DMS 273 (cell line): ENCODE measurements around the gene ALPP.
"Not testable (repeated sequence)": the region's sequence is repeated elsewhere in the genome, so short reads cannot be mapped to it uniquely, and the experiment has no call there.

Experiments used
- DNase-seq: peaks from one replicate; lab custom pipeline; 2025; ENCODE audit not compliant: unreplicated experiment; lab: John Stamatoyannopoulos, UW

The ALPP gene

DNA sequence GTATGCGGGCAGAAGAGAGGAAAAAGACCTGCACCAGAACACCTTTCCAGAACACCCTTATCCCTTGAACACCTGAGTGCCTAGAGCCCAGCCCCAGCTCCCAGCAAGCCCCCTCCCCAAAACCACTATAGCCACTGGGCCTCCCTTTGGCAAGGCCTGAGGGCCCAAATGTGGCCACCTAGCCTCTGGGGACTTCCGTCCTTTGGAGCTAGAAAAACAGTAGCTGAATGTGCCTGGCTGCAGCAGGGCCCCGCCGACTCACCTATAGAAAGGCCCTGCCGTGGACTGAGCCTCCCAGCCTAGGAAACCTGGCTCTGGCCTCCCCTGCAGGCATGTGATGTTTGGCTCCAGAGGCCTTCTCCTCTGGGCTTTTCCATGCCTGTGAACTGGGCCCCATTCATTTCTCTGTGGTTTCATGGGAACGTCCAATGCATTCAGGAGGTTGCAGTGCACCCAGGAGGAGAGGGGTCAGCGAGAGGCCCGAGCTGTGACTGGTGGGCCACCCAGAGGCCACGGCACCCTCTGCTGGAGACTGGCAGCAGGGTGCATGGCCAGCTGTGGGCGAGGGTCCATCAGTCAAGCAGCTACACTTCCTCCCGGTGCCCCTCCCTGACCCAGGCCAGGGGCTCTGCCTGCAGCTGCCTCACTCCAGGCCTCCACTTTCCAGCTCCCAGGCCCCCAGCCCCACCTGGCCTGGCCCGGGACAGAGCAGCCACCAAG lies 15.3 kb upstream of the ALPP start:
- not testable (repeated sequence) for DNase-seq

DNA sequence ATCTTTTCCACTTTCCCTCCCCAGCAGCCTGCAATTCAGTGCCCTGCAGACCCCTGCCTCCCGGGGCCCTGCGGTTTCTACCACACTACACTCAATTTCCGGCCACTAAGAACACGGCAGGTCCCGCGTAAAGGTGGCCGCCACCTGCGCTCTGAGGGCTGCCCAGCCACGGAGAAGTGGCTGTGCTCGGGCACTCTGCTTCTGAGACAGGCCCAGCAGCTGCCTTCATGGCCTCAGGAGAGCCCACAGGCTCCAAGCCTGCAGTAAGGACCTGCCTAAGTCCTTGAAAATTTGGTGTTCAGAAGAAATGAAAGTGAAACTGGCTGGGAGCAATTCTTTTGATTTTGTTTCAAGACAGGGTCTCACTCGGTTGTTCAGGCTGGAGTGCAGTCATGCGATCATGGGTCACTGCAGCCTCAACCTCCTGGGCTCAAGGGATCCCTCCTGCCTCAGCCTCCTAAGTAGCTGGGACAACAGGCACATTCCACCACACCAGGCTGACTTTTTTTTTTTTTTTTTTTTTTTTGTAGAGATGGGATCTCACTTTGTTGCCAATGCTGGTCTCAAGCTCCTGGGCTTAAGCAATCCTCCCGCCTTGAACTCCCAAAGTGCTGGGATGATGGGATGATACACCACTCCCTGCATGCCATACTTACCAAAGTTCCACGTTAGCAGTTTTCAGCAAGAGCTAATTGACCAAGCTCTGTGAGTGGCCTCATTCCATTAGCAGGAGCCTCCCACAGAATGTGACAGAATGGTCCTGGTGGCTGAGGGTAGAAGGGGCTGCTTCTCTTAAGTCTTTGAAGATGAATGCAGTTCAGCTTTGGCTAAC lies 14.6 kb upstream of the ALPP start:
- no peak for DNase-seq

DNA sequence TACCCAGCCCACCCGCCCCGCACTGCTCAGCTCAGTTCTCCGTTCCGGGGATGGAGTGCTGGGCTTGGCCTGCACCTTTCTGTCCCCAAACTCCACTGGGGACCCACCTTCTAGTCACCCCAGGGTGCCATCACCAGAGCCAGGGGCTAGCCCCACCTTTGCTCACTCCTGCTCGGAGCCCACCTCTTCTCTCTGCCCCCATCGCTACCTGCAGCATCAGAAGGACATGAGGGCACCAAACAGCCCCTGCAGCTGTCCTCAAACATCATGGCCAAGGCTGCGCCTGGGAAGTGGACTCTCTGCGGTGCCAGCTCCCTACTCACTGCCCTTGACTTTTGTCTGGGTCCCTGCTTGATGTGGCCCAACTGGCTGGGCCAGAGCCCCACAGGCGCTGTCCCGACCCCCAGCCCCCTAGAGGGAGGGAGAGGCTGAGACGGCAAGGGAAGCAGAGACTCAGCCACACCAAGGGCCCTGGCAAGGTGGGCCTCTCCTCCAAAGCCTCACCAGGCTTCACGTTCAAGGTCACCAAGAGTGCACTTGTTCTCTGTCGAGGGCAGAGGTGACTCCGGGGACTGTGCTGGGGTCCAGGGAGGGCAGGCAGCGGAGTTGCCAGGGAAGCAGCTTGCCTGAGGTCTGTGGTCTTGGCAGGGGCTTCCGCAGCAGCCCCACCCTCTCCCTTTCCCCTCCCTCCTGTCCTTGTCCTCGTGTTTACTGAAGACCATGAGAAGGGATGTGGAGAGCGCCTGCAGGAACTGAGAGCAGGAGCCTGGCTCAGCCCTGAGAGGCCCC lies 13.6 kb upstream of the ALPP start:
- not testable (repeated sequence) for DNase-seq

- peak; percentile 57 for DNase-seq
Measured at GRCh38 chr2:232365621-232366321, 12.8 kb upstream of the ALPP start.

DNA sequence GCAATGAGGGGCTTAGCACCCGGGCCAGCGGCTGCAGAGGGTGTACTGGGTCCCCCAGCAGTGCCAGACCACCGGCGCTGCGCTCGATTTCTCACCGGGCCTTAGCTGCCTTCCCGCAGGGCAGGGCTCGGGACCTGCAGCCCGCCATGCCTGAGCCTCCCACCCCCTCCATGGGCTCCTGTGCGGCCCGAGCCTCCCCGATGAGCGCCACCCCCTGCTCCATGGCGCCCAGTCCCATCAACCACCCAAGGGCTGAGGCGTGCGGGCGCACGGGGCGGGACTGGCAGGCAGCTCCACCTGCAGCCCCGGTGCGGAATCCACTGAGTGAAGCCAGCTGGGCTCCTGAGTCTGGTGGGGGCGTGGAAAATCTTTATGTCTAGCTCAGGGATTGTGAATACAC lies 12.1 kb upstream of the ALPP start:
- not testable (repeated sequence) for DNase-seq

- DNase-seq, result no peak
Measured at GRCh38 chr2:232367016-232367415, 11.5 kb upstream of the ALPP start.

DNA sequence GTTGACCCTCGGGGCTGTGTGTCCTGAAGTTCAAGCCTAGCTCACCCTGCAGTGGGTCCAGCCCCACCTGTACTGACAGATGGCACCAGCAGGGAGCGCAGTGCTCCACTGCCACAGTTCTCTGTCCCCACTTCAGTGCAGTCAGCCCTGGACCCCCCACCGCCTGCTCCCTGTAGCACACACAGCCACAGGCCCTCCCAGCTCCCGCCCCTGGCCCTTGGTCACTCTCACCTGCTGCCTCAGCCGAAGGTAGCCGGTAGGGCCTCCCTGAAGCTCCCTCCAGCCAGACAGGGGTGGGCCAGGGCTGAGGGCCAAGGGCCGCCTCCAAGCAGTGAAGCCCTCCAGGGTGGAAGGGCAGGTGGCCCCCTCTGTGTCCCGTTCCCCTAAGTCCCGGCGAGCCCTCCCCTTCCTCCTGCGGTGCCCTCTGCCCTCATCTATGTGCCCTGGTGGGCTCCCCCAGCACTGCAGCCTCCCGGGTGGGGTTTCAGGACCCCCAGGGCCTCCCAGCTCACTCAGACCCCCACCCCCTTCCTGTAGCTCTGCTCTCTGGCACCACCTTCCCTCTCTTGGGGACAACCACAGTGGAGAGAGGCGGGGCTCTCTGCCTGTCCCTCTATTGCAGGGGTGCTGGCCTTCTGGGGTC lies 10.8 kb upstream of the ALPP start:
- DNase-seq, result peak; percentile 39

- DNase-seq, result no peak
Measured at GRCh38 chr2:232368311-232368731, 10.2 kb upstream of the ALPP start.

DNA sequence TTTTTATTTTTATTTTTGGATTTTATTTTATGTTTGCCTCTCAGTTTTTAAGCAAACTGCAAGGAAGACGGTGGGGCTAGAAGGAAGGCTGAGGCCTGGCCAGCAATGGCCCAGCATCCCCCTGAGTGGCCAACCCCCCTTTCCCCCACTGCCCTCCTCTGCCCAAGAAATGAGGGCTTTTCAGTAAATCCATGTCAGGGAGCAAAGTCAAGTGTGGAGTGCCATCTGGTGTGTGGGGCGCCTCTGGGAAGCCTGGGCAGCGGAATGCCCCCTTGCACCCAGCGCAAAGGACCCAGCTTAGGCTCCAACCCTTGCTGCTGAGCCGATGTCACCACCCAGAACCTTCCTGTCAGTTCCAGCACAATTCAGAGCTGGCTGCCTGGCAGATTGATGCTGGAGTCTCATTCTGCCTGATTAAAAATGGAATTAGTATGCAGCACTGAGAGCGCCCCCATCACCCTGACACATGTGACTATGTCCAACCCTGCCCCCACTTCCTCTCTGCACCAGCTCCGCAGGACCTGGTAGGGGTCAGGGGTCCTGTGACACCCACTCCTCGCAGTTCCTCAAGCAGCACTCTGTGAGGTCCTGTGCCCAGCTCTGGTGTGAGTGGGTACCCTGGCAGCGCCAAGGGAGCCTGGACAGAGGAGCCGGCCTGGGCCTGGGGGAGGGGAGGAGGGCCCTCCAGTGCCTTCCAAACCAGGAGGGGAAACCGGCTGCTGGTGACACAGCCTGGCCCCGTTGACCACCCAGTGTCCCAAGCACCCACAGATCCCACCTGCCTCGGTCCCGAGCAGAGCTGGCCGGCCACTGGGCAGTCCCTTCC lies 9.2 kb upstream of the ALPP start:
- DNase-seq, result no peak

- DNase-seq, result not testable (repeated sequence)
Measured at GRCh38 chr2:232370007-232370406, 8.5 kb upstream of the ALPP start.

DNA sequence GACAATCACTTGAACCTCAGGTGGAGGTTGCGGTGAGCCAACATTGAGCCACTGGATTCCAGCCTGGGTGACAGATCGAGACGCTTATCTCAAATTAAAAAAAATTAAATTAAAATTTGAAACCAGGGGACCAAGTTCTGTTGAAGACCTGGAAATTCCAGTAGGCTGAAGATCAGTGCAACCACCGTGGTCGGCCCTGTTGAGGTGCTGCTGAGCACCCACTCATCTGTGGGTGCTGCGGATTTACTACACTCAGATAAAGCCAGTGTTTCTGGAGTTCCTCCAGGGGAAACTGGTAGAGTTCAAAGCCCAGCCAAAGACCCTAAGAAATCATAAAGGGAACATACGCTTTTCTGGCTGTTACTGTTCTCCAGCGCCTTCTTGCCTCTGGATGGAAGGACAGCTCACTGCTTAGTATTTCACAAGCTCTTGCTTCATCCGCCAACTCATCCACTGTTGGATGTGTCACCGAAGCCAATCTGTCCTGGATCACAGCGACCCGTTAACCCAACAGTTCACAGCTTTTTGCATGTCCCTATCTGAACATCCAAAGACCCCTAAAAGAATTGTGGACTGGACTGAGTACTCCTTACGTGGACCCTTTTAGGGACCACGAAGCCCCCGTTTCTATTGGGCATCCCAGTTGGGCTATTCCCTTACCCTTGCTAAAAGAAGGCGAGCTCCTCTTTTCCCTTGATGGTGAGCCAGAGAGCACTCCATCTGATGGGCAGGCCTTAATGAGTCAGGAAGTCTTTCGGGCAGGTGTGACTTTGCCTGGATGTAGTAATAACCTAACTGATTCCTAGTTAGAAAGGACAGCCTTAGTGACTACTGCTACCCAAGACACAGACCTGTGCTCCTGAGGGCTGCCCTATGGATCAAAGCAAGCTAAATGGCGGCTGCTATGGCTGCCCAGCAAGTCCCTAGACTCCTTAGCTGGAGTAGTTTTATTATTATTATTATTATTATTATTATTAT lies 6.0 kb upstream of the ALPP start:
- no peak for DNase-seq

- no peak for DNase-seq
Measured at GRCh38 chr2:232374356-232374755, 4.2 kb upstream of the ALPP start.

DNA sequence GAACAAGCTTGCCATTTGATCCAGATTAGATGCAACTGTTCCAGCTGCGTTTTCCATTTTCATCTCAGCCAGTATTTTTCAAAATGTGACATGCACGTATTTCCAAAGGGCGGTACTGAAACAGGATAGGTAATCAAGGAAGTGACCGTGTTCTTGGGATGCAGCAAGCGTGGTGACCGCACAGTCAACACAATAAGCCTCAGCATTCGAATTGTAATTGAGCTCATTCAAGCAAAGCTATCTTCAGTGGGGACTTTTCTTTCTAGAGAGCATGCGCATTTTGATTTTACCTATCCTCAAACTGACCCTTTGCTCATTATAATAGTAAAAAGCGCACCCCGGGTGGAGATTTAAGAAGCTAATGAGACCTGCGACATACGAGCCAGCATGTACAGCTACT lies 3.4 kb upstream of the ALPP start:
- no peak for DNase-seq

DNA sequence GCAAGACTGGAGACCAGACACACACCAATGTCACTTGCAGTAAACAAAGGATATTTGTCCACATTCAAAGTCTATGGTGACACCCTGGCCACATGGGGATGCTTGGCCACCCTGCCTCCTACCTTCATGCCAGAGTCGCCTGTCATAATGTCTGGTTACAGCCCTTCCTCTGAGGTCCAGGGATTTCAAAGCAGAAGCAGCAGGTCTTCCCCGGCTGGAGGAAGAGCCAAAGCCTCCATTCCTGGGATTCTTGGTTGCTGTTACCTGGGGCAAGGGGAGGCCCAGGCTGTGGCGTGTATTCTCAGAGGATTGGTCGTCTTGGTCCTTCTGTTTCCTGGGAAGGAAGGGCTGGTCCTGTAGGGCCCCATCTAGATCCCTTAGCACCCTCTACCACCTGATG lies 2.3 kb upstream of the ALPP start:
- DNase-seq, result no peak

- no peak for DNase-seq
Measured at GRCh38 chr2:232376713-232377112, 1.8 kb upstream of the ALPP start.

DNA sequence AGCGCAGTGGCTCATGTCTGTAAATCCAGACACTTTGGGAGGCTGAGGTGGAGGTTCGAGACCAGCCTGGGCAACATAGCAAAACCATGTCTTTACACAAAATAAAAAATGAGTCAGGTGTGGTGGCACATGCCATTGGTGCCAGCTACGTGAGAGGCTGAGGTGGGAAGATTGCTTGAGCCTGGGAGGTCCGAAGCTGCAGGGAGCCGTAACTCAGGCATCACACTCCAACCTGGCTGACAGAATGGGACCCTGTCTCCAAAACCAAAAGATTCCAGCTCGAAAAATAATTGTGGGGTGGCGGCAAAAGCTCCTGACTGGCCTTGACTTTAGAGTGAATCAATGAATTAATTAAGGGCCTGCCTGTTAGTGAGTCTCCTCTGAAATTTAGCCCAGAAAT lies 1.2 kb upstream of the ALPP start:
- DNase-seq, result no peak

- DNase-seq, result no peak
Measured at GRCh38 chr2:232377841-232378734, 463 bp upstream of the ALPP start.
